ELF-1 (cell line): Measurements from ENCODE around the gene CYB5R3.
"Not testable (repeated sequence)": the region's sequence is repeated elsewhere in the genome, so short reads cannot be mapped to it uniquely, and the experiment has no call there.

Source experiments
- DNase-seq: peaks from one replicate; pipeline ENCODE4 v3.0.0-alpha.2; 2016; ENCODE audit warnings: low read depth, low spot score

Gene CYB5R3

GRCh38 chr22:42624551-42625106 is 24.6 kb downstream of the CYB5R3 start:
- DNase-seq: no peak

DNA sequence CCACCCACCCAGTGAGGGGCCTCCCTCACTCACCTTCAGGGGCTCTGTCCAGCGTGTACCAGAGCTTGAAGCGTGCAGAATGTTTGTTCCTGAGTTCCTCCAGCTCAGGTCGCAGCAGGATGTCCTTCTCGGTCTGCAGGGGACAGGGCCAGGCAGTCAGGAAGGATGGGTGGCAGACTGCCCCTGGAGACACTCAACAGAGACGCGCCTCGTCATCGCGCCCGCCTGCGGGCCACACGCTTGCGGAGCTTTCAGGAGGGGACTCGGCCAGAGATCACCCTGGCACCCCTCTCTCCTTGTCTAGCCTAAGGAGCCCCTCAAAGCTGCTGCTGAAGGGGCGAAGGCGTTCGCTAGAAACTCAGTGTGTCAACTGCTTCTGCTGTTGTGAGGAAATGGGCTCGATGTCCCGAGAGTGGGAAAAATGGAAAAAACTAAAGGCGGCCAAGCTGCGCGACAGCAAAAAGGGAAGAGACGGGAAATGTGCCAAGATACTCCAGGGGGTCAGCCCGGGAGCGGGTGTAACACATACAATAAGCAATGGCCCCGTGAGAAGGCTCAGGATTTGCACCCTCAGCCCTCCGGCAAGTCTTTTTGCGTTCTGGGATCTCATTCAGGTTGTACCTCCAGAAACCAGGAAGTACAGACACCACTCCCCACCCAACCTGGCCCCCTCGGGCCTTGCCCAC is 25.3 kb downstream of the CYB5R3 start:
- DNase-seq: no peak

GRCh38 chr22:42623301-42623751 is 25.9 kb downstream of the CYB5R3 start:
- no peak for DNase-seq

GRCh38 chr22:42622061-42622710 is 27.0 kb downstream of the CYB5R3 start:
- peak; percentile 33 for DNase-seq

DNA sequence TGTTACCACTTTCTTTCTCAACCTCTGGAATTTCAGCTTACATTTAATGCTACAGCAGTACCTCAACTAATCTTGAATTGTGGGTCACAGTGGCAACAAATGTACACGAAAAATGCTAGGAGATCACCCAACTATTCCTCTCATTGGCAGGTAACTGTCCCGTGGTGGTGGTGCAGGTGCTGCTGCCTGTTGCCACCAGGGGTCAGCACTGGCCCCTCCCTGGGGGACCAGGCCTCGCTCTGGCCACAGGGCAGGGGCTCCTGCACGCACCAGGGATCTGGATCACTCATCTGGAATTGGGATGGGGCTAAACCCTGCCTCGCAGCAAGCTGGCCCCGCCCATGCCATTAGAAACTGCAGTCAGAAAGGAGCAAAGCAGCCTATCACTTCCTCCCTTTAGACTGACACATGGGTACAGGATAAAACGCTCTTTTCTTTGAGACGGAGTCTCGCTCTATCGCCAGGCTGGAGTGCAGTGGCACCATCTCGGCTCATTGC is 27.6 kb downstream of the CYB5R3 start:
- DNase-seq: peak; percentile 95

- no peak for DNase-seq
Measured at GRCh38 chr22:42620084-42620483, 29.1 kb downstream of the CYB5R3 start.

DNA sequence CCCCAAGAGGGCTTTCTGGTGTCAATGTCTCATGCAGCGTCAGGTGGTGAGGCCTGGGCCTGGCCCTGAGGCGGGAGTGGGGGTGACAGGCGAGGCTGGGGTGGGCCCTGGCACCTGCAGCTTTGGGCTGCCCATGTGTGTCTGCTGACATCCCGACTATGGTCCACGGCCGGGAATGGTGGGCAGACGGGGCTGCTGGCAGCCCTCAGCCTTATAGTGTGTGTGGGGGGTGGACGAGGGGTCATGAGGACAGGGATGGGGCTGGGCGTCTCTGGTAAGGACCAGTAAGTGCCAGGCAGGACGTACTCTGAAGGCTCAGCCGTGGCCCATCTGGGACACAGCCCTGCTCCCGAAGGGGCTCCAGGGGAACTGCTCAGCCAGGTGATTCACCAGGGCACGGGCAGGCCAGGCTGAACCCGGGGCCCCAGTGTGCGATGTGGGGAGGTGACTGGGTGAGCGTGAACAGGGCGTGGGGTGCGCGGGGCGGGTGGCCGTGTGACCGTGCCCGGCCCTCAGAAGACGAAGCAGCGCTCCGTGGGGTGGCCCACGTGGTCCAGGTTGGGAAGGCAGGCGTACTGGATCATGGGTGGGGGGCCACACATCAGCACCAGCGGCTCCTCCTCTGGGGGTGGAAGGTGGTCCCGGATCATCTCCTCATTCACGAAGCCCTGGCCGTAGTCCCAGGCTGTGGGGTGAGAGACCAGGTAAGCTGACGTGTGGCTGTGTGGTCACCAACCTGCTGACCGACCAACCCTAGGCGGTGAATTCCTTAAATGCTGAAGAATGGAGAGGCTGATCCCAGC is 29.7 kb downstream of the CYB5R3 start:
- DNase-seq: no peak

- no peak for DNase-seq
Measured at GRCh38 chr22:42617155-42617983, 31.8 kb downstream of the CYB5R3 start.

- not testable (repeated sequence) for DNase-seq
Measured at GRCh38 chr22:42615860-42616175, 33.4 kb downstream of the CYB5R3 start.

DNA sequence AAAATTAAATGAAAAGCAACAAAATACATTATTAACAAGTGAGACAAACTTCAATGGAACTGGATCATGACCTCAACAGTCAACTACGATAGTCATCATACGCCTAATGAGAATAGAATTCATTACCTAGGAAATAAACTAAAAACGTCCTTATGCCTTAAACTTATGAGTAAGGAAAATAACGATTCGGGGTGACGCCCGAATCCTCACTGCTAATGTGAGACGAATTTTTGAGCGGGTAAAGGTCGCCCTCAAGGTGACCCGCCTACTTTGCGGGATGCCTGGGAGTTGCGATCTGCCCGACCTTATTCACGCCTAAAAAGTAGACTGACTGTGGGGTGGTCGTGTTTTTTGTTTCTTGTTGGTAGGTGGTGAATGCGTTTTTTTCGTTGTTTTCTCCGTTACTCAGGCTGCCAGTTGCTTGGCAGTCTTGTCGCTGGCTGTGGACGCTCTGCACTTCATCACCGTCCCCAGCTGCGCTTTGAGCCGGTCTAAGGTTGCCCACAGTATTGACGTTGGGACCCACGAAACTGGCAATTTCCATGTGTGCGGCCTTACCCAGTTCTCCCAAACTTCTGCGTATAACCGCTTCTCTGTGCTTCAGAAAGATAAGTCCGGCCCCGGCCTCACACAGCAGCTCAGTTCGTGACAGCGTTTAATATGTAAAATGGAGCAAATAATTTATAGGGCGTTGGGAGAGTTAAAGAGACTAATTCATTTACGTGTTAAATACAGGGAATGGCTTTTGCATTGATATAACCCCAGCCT is 33.9 kb downstream of the CYB5R3 start:
- DNase-seq: peak; percentile 100

DNA sequence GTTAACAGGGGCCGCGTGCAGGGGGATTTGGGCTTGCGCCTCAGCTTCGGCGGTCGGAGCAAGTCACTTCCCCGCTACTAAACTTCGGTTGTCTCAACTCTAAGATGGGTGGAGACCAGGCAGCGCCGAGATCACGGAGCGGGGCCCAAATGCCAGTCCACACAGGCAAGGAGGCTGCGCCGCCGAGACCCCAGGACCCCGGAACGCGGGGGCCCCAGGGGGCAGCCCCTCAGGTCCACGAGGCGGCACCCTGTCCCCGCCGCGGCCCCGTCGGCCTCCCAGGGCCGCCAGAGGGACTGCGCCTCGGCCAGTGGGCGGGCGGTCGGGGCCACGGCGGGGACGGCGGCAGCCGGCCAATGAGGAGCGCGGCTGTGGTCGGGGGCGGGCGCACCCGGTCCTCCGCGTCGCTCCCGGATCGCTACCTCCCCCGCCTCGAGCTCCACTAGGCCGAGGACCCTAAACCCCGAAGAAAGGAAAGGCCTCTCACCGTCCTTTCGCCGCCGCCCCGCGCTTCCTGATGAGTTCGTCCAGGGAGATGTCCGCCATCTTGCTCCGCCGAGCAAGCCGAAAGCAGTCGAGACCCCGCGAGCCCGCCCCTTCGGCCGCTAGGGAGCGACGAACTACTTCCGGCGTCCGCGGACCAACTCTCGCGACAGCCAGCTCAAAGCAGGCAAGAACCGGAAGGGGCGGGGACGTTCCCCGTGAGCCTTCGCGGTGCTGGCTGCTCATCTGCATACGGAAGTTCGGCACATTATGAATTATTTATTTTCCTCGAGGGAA is 34.7 kb downstream of the CYB5R3 start, which contains the start of gene POLDIP3:
Gene POLDIP3 (minus strand): TSS at position 572 of the 780 bp plus-strand sequence. CDS start 26 bp downstream, at position 546.
- DNase-seq: peak; percentile 98

GRCh38 chr22:42613872-42614301 is 35.3 kb downstream of the CYB5R3 start:
- peak; percentile 91 for DNase-seq

DNA sequence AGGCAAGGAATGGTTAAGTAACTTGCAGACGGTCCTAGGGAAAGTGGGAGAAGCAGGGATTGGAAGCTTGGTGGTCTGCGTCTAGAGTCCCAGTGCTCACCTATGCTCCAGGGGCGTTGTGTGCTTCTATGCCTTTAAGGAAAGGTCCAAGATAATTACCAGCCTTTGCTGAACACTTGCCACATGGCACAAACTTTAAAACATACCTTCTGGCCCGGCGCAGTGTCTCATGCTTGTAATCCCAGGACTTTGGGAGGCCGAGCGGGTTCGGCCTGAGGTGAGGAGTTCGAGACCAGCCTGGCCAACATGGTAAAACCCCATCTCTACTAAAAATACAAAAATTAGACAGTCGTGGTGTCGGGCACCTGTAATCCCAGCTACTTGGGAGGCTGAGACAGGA is 36.9 kb downstream of the CYB5R3 start:
- DNase-seq: no peak

GRCh38 chr22:42611051-42611450 is 38.1 kb downstream of the CYB5R3 start:
- no peak for DNase-seq

- DNase-seq: no peak
Measured at GRCh38 chr22:42610186-42610585, 39.0 kb downstream of the CYB5R3 start.

- peak; percentile 36 for DNase-seq
Measured at GRCh38 chr22:42608823-42609361, 40.3 kb downstream of the CYB5R3 start.

- no peak for DNase-seq
Measured at GRCh38 chr22:42608136-42608822, 40.9 kb downstream of the CYB5R3 start.

- not testable (repeated sequence) for DNase-seq
Measured at GRCh38 chr22:42607641-42608040, 41.6 kb downstream of the CYB5R3 start.

GRCh38 chr22:42604403-42604802 is 44.8 kb downstream of the CYB5R3 start:
- no peak for DNase-seq
